ENCODE measurements around the gene SOX30.

Gene SOX30

DNA sequence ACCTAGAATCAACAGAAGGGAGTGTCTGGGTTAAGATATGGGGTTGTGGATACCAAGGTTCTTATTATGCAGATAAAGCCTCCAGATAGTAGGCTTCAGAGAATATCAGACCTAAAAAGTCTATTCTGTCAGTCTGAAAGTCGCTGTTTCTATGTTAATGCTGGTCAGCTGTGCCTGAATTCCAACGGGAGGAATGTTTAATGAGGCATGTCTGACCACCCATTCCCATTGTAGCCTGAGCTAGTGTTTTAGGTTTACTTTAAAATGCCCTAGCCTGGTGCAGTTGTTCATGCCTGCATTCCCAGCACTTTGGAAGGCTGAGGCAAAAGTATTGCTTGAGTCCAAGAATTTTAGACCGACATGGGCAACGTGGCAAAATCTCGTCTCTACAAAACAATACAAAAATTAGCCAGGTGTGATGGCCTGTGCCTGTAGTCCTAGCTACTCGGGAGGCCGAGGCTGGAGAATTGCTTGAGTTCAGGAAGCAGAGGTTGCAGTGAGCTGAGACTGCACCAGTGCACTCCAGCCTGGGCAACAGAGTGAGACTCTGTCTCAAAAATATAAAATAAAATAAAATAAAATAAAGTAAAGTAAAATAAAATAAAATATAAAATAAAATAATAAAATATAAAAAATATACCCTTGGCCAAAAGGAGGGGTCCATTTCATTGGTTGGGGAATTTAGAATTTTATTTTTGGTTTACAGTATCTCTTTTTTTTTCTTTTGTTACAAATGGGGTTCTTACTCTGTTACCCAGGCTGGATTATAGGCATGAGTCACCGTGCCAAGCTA, 7.8 kb upstream of the SOX30 start:
- no peak for DNase-seq

DNA sequence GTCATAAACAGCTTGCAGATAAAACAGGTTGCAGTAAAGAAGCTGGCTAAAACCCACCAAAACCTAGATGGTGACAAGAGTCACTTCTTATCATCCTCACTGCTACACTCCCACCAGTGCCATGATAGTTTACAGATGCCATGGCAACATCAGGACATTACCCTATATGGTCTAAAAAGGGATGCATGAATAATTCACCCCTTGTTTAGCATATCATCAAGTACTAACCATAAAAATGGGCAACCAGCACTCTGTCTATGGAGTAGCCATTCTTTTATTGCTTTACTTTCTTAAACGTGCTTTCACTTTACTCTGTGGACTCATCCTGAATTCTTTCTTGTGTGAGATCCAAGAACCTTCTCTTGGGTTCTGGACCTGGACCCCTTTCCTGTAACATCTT, 6.7 kb upstream of the SOX30 start:
- DNase-seq = no peak

DNA sequence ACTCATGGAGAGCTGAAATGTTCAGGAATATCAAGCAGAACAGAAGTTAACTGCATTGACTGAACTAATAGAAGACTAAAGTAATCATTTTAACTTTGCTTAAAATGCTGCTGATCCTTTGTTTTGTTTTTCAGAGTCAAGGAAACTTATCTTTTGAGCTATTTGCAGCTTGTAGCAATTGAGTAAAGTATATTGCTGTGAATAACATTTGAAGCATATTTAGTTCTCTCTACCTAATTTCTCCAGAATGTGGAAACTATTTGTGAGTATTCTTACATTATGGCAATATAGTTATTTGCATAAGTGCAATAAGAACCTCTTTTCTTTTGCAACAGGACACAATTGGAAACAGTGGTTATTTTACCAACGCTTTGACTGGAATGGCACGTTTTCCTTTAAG, 5.3 kb upstream of the SOX30 start:
- no peak for DNase-seq

GRCh38 chr5:157651623-157652376, 438 bp downstream of the SOX30 start:
- peak; percentile 81 for DNase-seq

DNA sequence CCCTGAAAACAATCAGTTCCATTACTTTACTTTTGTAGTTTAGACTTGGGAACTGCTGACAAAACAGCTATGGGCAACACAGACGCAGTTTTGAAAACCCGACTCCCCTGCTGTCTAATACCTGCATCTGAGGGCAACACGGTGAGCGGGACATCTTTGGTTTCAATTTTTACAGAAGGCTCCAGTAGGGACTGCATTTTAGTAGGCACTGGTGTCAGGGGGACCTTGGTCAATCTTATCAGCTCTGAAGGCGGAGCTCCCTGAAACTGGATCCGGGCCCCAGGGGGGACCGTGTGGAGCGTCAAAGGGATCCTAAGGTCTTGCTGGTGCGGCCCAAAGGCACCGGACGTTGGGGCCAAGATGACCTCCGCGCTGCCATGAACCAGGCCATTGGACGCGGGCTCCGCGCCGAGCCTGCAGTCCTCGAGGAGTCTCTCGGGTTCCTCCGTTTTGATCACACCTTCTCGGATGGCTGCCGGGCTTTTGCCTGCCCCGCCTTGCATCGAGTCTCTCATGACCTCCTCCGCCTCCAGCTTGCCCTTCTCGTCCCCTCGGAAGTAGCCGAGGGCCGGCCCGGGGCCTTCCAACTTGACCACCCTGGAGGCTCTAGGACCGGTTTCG, 1.1 kb downstream of the SOX30 start:
- DNase-seq = no peak

- no peak for DNase-seq
Observed at GRCh38 chr5:157649101-157649500, 3.1 kb downstream of the SOX30 start.

DNA sequence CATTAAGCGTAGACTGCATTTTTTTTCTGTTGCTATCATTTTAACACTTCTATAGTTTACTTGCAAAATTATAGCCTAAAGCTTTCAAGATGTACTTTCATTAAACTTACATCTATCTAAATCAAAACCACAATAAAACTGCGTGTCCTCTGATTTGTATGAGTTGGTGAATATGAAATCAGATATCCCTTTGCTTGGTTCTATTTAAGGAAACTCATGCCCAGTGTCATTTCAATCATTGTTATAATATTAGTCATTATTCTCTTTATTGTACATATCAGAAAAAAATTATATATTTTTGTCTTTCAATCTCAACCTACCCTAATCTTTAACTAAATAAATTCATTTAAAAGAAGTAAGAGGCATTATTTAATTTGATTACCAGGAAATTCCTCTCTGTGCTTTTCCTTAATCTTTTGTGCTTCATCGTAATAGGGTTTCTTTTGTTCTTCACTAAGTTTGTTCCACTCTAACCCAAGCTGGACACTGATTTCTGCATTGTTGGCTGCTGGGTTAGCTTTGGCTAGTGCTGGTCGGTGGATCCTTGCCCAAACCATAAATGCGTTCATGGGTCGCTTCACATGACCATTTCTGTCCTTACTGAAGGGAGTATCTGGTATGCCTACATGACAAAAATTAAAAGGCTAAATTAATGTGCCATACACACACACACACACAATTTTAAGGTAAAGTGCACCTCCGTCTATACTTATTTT, 3.8 kb downstream of the SOX30 start:
- no peak for DNase-seq

- DNase-seq = no peak
Observed at GRCh38 chr5:157640406-157641066, 11.7 kb downstream of the SOX30 start.

DNA sequence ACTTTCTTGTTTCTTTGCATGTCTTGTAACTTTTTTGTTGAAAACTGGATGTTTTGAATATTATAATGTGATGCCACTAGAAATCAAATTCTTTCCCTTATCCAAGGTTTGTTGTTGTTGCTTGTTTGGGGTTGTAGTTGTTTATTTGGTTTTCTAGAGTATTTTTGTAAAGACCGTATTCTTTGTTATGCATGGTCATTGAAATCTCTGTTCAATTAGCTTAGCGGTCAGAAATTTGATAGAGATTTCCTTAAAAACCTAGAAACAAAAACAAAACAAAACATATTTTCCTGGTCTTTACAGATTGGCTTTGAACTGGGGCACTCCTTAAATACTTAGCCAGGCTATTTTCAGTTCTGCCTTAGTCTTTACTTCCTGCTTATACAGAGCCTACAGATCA, 21.9 kb downstream of the SOX30 start:
- DNase-seq = no peak

DNA sequence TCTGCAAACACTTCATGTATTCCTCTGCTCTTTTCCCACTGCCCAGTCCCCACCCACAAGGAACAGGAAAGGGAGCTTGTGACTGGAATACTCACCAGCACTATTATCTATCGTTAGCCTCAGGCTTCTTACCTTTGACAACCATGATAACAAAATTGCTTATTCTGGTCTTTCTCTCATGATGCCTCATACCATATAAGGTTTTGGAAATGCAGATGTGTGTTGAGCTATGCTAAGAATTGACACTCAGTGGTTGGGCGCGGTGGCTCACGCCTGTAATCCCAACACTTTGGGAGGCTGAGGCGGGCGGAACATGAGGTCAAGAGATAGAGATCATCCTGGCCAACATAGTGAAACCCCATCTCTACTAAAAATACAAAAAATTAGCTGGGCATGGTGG, 25.4 kb downstream of the SOX30 start:
- DNase-seq = no peak

- DNase-seq = no peak
Observed at GRCh38 chr5:157624144-157624543, 28.1 kb downstream of the SOX30 start.

GRCh38 chr5:157620776-157621175, 31.5 kb downstream of the SOX30 start:
- DNase-seq = no peak

GRCh38 chr5:157618191-157618765, 34.0 kb downstream of the SOX30 start:
- DNase-seq = no peak

- DNase-seq = no peak
Observed at GRCh38 chr5:157616785-157617184, 35.5 kb downstream of the SOX30 start.

DNA sequence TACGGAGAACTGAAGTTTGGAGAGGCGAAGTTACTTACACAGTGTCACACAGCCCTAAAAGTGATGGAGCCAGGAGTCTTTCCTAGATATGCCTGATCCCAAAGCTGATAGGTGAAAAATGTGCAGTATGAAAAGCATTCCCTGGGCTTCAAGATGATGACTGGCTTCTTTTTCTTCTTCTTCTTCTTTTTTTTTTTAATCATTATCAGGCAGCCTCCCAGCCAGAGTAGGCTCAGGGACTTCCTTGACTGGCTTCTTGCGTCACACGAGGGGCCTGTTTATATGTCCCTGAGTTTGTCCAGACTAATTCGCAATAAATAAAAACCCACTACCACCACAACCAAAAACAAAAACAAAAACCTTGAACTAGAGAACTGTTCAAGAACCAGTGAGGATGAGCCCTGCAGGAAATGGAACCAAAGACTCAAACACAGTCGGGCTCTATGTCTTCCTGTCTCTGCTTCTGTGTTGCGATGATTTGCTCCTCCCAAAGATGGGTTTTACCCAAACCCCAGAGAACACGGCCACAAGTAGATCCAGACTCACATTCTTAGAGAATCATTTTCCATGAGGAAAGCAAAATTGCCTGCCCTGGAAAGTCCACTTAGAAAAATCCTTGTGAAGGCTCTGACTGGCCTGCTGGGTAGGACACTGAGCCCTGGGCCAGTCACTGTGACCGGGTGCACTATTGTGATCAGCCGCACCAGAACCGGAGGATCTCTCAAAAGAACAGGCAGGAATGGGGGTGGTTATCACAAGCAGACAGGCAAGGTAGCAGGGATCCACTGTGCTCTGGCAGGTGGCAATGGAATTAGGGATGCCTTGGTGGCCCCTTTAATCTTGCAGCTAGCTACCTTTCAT, 38.6 kb downstream of the SOX30 start:
- no peak for DNase-seq

GRCh38 chr5:157612581-157612980, 39.7 kb downstream of the SOX30 start:
- DNase-seq = no peak

DNA sequence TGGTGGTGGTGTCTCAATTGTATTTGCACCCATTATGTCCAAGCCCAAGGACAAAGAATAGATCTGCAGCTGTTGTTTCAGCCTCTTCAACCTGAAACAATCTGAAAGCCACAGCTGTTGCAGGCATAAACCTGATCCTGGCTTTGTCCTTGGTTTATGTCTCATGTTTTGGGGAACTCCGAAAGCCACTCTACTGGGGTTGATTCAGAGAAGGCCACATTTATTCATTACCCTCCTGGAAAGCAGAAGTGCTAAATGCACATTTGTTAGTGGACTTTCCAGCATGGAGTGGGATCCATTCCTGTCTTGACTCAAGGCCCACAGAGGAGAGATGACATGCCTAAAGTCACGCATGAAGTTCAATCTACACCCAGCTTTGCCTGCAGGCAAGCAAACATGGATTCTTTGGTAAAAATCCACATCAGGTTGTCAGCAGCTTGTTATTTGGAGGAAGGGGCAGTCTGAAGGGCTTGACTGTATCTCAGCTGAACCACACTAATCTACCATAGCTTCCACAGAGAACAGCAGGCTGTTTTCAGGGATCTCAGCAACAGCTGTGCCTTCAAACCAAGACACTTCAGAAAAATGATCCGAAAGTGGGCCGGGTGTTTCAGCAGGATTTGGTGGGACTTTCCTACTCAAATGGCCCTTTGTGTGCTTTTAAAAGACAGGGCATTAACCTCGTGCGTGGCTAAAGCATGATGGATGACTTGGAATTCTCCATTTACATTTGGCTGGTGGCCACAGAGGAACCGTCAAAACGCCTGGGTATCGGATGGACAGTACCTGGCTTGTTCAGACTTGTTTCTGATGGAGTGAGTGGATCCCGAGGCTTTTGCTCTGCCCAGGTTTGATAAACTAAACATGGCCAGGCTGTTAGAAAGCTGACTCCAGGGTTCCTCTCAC, 40.4 kb downstream of the SOX30 start:
- no peak for DNase-seq

DNA sequence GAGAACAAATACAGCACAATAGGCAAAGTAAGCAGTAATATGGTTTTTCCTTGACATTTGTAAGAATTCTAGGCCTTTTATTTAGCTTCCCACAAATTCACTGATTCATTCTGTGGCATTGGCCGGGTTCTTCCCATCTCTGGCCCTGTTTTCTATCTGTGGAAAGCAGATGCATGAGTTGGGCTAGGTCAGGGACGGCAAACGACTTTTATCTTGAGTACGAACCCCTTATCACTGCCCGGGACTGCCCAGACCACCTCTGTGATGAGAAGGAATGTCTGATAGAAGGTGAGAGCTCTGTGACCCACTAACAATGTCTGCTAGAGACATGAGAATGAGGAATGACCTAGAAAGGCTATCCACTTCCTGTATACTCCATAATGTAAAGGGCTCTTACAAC, 41.2 kb downstream of the SOX30 start:
- no peak for DNase-seq

DNA sequence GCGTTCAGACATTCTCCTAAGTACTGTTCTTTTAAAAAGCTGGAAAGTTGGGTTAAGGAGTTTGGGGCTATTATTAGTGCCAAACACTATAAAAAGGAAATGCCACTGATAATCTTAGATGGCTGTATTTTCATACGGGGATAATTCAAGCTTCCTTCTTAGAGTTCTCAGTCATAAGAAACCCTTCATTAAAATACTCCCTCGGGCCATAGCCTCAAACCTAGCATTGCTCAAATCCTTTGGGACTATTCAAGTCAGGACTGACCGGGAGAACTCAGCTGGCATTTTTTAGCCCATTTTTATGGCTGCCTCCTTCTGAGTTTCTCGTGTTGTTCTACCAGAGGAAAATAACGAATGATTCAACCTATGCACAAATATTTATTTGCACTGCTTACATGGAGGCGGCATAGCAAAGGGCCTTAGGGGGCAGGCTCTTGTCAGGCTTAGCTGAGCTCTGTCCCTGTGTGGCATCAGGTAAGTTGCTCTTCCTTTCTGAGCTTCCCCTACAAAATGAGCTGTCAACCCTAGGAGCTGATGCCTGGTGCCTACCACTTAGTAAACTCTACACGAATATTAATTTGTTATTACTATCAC, 43.2 kb downstream of the SOX30 start:
- no peak for DNase-seq

Measured in activated CD4-positive, CD25-positive, alpha-beta regulatory T cell treated with anti-CD3 and anti-CD28 coated beads, Interleukin-2, amount 50 U/mL, for 72 hours (primary cell).